Endodermal cell (in vitro differentiated cells): ENCODE data around the gene PDF. TPM values are rescaled to one million over a fixed set of nuclear protein-coding genes. Genes with fewer than 3 reads are reported as not detected.

ENCODE experiments used
- DNase-seq: peaks from one replicate; pipeline ENCODE4 v3.0.0-alpha.2; 2017
- H3K27ac ChIP-seq: 2 replicates; pipeline ENCODE4 v1.5.1; 2013; ENCODE audit warnings: mild to moderate bottlenecking, low read depth, low read length, moderate library complexity
- H3K27me3 ChIP-seq: 2 replicates; pipeline ENCODE4 v1.6.1; 2013; ENCODE audit warnings: mild to moderate bottlenecking, low read length, moderate library complexity; ENCODE audit not compliant: insufficient read depth, control insufficient read depth, poor library complexity, severe bottlenecking
- H3K36me3 ChIP-seq: 2 replicates; pipeline ENCODE4 v1.7.0; 2013; ENCODE audit warnings: mild to moderate bottlenecking, low read length, moderate library complexity; ENCODE audit not compliant: control insufficient read depth, insufficient read depth
- H3K4me1 ChIP-seq: one replicate; pipeline ENCODE4 v1.7.0; 2013; ENCODE audit warnings: low read length; ENCODE audit not compliant: control insufficient read depth, insufficient read depth
- H3K4me3 ChIP-seq: 2 replicates; pipeline ENCODE4 v1.5.1; 2013; ENCODE audit warnings: mild to moderate bottlenecking, low read length, moderate library complexity
- H3K9ac ChIP-seq: 2 replicates; pipeline ENCODE4 v1.6.1; 2013; ENCODE audit warnings: mild to moderate bottlenecking, low read length, moderate library complexity; ENCODE audit not compliant: poor library complexity, severe bottlenecking; ENCODE audit errors: extremely low read depth
- H3K9me3 ChIP-seq: 2 replicates; pipeline ENCODE4 v1.6.1; 2013; ENCODE audit warnings: mild to moderate bottlenecking, low read length, moderate library complexity; ENCODE audit not compliant: control insufficient read depth
- H3K27ac Mint-ChIP-seq: 2 replicates; pipeline ENCODE4 v1.8.0; 2020; ENCODE audit warnings: mixed read lengths
- H3K27me3 Mint-ChIP-seq: 2 replicates; pipeline ENCODE4 v1.8.0; 2021; ENCODE audit warnings: mild to moderate bottlenecking, mixed read lengths; ENCODE audit not compliant: insufficient read depth
- H3K36me3 Mint-ChIP-seq: 2 replicates; pipeline ENCODE4 v1.8.0; 2020; ENCODE audit warnings: low read depth, mixed read lengths
- H3K4me1 Mint-ChIP-seq: 2 replicates; pipeline ENCODE4 v1.8.0; 2020; ENCODE audit warnings: mixed read lengths
- H3K4me3 Mint-ChIP-seq: 2 replicates; pipeline ENCODE4 v1.8.0; 2020; ENCODE audit warnings: mild to moderate bottlenecking, moderate library complexity, mixed read lengths
- H3K9me3 Mint-ChIP-seq: 2 replicates; pipeline ENCODE4 v1.8.0; 2020; ENCODE audit warnings: mild to moderate bottlenecking, mixed read lengths
- WGBS, 2 experiments: methylation state at CpG; one replicate each; pipeline versions ENCODE4 v1.1.5 to v1.1.7; 2013; ENCODE audit warnings: missing lambda C conversion rate in 2 of 2, mixed read lengths in 1 of 2; ENCODE audit not compliant: insufficient coverage in 1 of 2, insufficient read length in 1 of 2; 5-methylcytosine and 5-hydroxymethylcytosine counted together
- total RNA-seq, 2 donors: library from RNA; stranded (reverse); fragmentation: NEBNext Ultra II Directional in 1 of 2; extraction: Animal tissue kit (Norgen Biotek cat#: 25700) in 1 of 2; gene quantifications; 2 replicates in 1 of 2; 3 replicates in 1 of 2; pipeline ENCODE4 v1.2.1, GENCODE V29; 2021
- TF ChIP-seq, protein P1 (sequence below): fragments of 200-600 bp; sonication (generic); conservative IDR thresholded peaks from 2 replicates; pipeline ENCODE4 v1.5.0; 2021; ENCODE audit warnings: antibody characterized with exemption, mild to moderate bottlenecking

The PDF gene
- total RNA-seq, 2 donors from 2014 or later, result 12.2 to 19.8 TPM

DNA sequence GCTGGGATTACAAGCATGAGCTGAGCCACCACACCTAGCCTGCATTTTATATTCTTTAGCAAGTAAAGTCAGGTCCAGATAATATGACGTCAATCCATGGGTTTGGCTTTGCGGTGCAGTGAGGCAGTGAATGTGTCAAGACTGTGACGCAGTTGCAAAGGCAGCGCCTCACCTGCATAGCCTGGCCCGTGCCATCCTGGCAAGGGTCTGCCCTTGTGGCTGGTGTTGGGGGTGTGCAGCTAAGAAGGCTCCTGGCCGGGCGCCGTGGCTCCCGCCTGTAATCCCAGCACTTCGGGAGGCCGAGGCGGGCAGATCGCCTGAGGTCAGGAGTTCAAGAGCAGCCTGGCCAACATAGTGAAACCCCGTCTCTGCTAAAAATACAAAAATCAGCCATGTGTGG is 7.0 kb downstream of the PDF start:
- no peaks in the 10 kb centered on the region for H3K27me3 Mint-ChIP-seq
- Histone ChIP-seq H3K9ac (no peak overlapping the region), H3K9me3 (no peaks in the 10 kb centered on the region), H3K4me1 (no peaks in the 10 kb centered on the region), H3K27ac (no peak overlapping the region), H3K4me3 (no peak overlapping the region), H3K36me3 (peaks cover 84% of the 10 kb centered on the region), H3K27me3 (no peaks in the 10 kb centered on the region)
- TF ChIP-seq, protein P1, sequence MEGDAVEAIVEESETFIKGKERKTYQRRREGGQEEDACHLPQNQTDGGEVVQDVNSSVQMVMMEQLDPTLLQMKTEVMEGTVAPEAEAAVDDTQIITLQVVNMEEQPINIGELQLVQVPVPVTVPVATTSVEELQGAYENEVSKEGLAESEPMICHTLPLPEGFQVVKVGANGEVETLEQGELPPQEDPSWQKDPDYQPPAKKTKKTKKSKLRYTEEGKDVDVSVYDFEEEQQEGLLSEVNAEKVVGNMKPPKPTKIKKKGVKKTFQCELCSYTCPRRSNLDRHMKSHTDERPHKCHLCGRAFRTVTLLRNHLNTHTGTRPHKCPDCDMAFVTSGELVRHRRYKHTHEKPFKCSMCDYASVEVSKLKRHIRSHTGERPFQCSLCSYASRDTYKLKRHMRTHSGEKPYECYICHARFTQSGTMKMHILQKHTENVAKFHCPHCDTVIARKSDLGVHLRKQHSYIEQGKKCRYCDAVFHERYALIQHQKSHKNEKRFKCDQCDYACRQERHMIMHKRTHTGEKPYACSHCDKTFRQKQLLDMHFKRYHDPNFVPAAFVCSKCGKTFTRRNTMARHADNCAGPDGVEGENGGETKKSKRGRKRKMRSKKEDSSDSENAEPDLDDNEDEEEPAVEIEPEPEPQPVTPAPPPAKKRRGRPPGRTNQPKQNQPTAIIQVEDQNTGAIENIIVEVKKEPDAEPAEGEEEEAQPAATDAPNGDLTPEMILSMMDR, result no peak
- H3K9me3 Mint-ChIP-seq, result no peaks in the 10 kb centered on the region
- H3K4me3 Mint-ChIP-seq, result no peak overlapping the region
- H3K4me1 Mint-ChIP-seq, result peaks cover 8% of the 10 kb centered on the region
- no peak for DNase-seq
- peaks cover 81% of the 10 kb centered on the region for H3K36me3 Mint-ChIP-seq
- no peak overlapping the region for H3K27ac Mint-ChIP-seq
- 90 to 94% methylated on average over 5 to 14 of the region's 14 CpGs for WGBS, 2 experiments

DNA sequence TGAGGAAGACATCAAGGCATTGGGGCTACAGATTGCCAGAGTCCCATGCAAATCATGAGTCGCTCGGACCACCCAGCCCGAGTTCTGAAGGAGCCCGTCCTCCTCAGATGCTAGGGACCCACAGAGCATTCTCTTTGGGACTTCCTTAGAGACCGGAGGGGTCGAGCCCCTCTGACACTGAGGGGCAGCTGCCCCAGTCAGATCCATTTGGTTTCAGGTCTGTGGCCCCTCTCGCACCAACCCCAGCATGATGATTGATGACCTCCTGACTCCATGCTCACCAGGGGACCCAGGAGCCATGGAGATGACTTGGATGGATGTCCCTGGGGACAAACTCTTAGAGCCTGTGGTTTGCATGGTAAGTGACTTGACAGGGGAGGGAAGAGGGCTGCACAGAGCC is 8.0 kb downstream of the PDF start:
- H3K9ac ChIP-seq, result no peak overlapping the region
- H3K36me3 ChIP-seq, result peaks cover 78% of the 10 kb centered on the region
- H3K27ac Mint-ChIP-seq, result no peak overlapping the region

DNA sequence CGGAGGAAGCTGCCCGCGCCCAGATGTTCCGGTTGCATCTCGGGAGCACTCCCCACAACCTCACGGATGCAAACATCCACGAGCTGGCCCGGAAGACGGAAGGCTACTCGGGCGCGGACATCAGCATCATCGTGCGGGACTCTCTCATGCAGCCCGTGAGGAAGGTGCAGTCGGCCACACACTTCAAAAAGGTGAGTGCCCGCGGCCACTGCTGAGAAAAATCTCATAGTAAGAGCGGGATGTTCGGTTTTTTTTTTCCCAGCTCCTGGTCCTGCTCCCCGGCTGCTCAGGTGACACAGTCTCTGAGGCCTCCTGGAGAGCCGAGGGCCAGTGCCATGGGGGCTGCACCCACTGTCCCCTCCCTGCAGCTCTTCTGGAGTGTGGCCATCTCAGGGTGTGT is 9.3 kb downstream of the PDF start:
- H3K4me3 ChIP-seq, result no peak overlapping the region
- Mint-ChIP-seq H3K4me1 (peaks cover 1% of the 10 kb centered on the region), H3K36me3 (peaks cover 79% of the 10 kb centered on the region), H3K9me3 (no peaks in the 10 kb centered on the region), H3K4me3 (no peak overlapping the region), H3K27ac (peak overlapping the region; percentile 48), H3K27me3 (no peaks in the 10 kb centered on the region)
- no peaks in the 10 kb centered on the region for H3K9me3 ChIP-seq
- H3K27ac ChIP-seq, result no peak overlapping the region
- no peaks in the 10 kb centered on the region for H3K27me3 ChIP-seq
- H3K36me3 ChIP-seq, result peaks cover 79% of the 10 kb centered on the region
- H3K9ac ChIP-seq, result no peak overlapping the region
- 94 to 96% methylated on average over 22 of the region's 22 CpGs for WGBS, 2 experiments
- TF ChIP-seq, protein P1, result no peak
- no peaks in the 10 kb centered on the region for H3K4me1 ChIP-seq
- no peak for DNase-seq

More for the DNA sequence above, 8.0 kb downstream of the PDF start:
- H3K4me1 Mint-ChIP-seq, result peaks cover 5% of the 10 kb centered on the region
- H3K4me3 ChIP-seq, result no peak overlapping the region
- no peaks in the 10 kb centered on the region for H3K4me1 ChIP-seq
- DNase-seq, result no peak
- H3K9me3 ChIP-seq, result no peaks in the 10 kb centered on the region
- H3K27ac ChIP-seq, result no peak overlapping the region
- 92 to 93% methylated on average over 7 of the region's 7 CpGs for WGBS, 2 experiments
- TF ChIP-seq, protein P1, result no peak
- H3K4me3 Mint-ChIP-seq, result no peak overlapping the region
- peaks cover 81% of the 10 kb centered on the region for H3K36me3 Mint-ChIP-seq
- no peaks in the 10 kb centered on the region for H3K27me3 ChIP-seq
- H3K9me3 Mint-ChIP-seq, result no peaks in the 10 kb centered on the region
- no peaks in the 10 kb centered on the region for H3K27me3 Mint-ChIP-seq
